PC-3 (cell line): ENCODE measurements around the gene INS. TPM values are rescaled to one million over a fixed set of nuclear protein-coding genes. Genes with fewer than 3 reads are reported as not detected.

Source experiments
- ATAC-seq: fragments of 200-7000 bp; cut with Tn5 transposase; 2 replicates; pipeline ENCODE4 v1.9.1; 2020; ENCODE audit warnings: mild to moderate bottlenecking, moderate library complexity
- BruUV-seq: library from RNA; stranded (reverse); fragments of 400-500 nt; replicated peaks from 2 replicates; lab custom pipeline; 2021; lab: Mats Ljungman, UMichigan
- CTCF ChIA-PET: fragments of 300-600 bp; sonication (Branson Sonifier 250); formaldehyde crosslinking; loops from one replicate; lab custom pipeline; 2022; ENCODE audit warnings: antibody characterized with exemption; lab: Charles Lee
- POLR2A ChIA-PET: fragments of 300-600 bp; sonication (Branson Sonifier 250); formaldehyde crosslinking; loops from one replicate; lab custom pipeline; 2022; ENCODE audit warnings: antibody characterized with exemption; ENCODE audit not compliant: unreplicated experiment; lab: Charles Lee
- DNase-seq: peaks from one replicate; pipeline ENCODE4 v3.0.0-alpha.2; 2015
- H2AFZ ChIP-seq: fragments of 300-600 bp; sonication (generic); 2 replicates; pipeline ENCODE4 v1.6.0; 2016; ENCODE audit warnings: antibody characterized with exemption, low read length
- H3F3A ChIP-seq: fragments of 300-600 bp; sonication (generic); one replicate; pipeline ENCODE4 v1.6.0; 2017; ENCODE audit warnings: antibody characterized with exemption, low read length, control low read depth, mild to moderate bottlenecking; ENCODE audit not compliant: unreplicated experiment
- H3K27ac ChIP-seq: fragments of 300-600 bp; sonication (generic); 2 replicates; pipeline ENCODE4 v1.5.1; 2016; ENCODE audit warnings: mild to moderate bottlenecking, low read length
- H3K27me3 ChIP-seq: fragments of 300-600 bp; sonication (generic); 2 replicates; pipeline ENCODE4 v1.6.1; 2016; ENCODE audit warnings: low read length, mixed read lengths
- H3K36me3 ChIP-seq: fragments of 300-600 bp; sonication (generic); 2 replicates; pipeline ENCODE4 v1.6.1; 2016; ENCODE audit warnings: low read depth, mixed run types, low read length, mixed read lengths
- H3K4me1 ChIP-seq: fragments of 300-600 bp; sonication (generic); 2 replicates; pipeline ENCODE4 v1.5.1; 2016; ENCODE audit warnings: low read length; ENCODE audit not compliant: insufficient read depth
- H3K4me2 ChIP-seq: fragments of 300-600 bp; sonication (generic); 2 replicates; pipeline ENCODE4 v1.6.0; 2016; ENCODE audit warnings: low read length
- H3K4me3 ChIP-seq: fragments of 300-600 bp; sonication (generic); 2 replicates; pipeline ENCODE4 v1.5.1; 2016; ENCODE audit warnings: mild to moderate bottlenecking, low read length, mixed read lengths
- H3K79me2 ChIP-seq: fragments of 300-600 bp; sonication (generic); 2 replicates; pipeline ENCODE4 v1.6.1; 2017; ENCODE audit warnings: low read length, mixed read lengths
- H3K9ac ChIP-seq: fragments of 300-600 bp; sonication (generic); 2 replicates; pipeline ENCODE4 v1.6.0; 2016; ENCODE audit warnings: mild to moderate bottlenecking, low read length
- H3K9me2 ChIP-seq: fragments of 300-600 bp; sonication (generic); replicated peaks from 2 replicates; pipeline ENCODE4 v1.6.1; 2016; ENCODE audit warnings: mixed run types, low read length, mixed read lengths
- H3K9me3 ChIP-seq: fragments of 300-600 bp; sonication (generic); 2 replicates; pipeline ENCODE4 v1.6.1; 2016; ENCODE audit warnings: low read length, mixed read lengths
- H4K20me1 ChIP-seq: fragments of 300-600 bp; sonication (generic); 2 replicates; pipeline ENCODE4 v1.6.1; 2016; ENCODE audit warnings: low read length, mixed read lengths
- CTCF ChIP-seq: fragments of 300-600 bp; sonication (generic); conservative IDR thresholded peaks from 2 replicates; pipeline ENCODE4 v1.5.1; 2017; ENCODE audit warnings: antibody characterized with exemption, low read depth, mild to moderate bottlenecking, low read length
- EZH2 ChIP-seq: fragments of 300-600 bp; sonication (generic); IDR thresholded peaks from one replicate; pipeline ENCODE4 v1.6.1; 2017; ENCODE audit warnings: antibody characterized with exemption, mild to moderate bottlenecking, low read length; ENCODE audit not compliant: unreplicated experiment
- EZH2phosphoT487 ChIP-seq: fragments of 300-600 bp; sonication (generic); IDR thresholded peaks from 2 replicates; pipeline ENCODE4 v1.6.1; 2018; ENCODE audit warnings: mild to moderate bottlenecking, antibody characterized with exemption, low read length, borderline replicate concordance
- intact Hi-C: fragments of 100-400 bp; cut with micrococcal nuclease; formaldehyde crosslinking; loops from 2 replicates; pipeline ENCODE4 v1.9.0; 2023
- total RNA-seq: library from RNA; depleted of rRNA; stranded (reverse); fragments of >200 nt; gene quantifications from 2 replicates; pipeline ENCODE4 v1.2.3, GENCODE V29; 2014

The INS gene
- total RNA-seq, 1 experiment from 2014 or later = not detected

GRCh38 chr11:2201542-2201941 lies 40.5 kb upstream of the INS start:
- H3K27ac ChIP-seq = peak overlapping the region; percentile 25; the same call in 1 of the 2 replicates
- BruUV-seq = no TSS peak
- peak overlapping the region; percentile 62 for H3K4me2 ChIP-seq
- H3K9ac ChIP-seq = no peak overlapping the region; the same call in 1 of the 2 replicates
- DNase-seq (no peak), ATAC-seq (no peak)
- H3K36me3 ChIP-seq = no peaks in the 10 kb centered on the region
- no peak overlapping the region for H3K4me3 ChIP-seq
- H3K9me2 ChIP-seq = no peaks in the 10 kb centered on the region
- no peaks in the 10 kb centered on the region for H3K79me2 ChIP-seq
- intact Hi-C loops = no loop called here
- ChIA-PET POLR2A (no interaction called here), CTCF (no interaction called here)
- no peak for TF ChIP-seq CTCF
- TF ChIP-seq EZH2 = no peak
- TF ChIP-seq EZH2phosphoT487 = no peak
- peaks cover 17% of the 10 kb centered on the region for H3K4me1 ChIP-seq
- H3F3A ChIP-seq = no peaks in the 10 kb centered on the region
- no peaks in the 10 kb centered on the region for H3K27me3 ChIP-seq
- no peaks in the 10 kb centered on the region for H4K20me1 ChIP-seq
- H3K9me3 ChIP-seq = no peaks in the 10 kb centered on the region
- peak overlapping the region; percentile 37; the same call in 1 of the 2 replicates for H2AFZ ChIP-seq

GRCh38 chr11:2200957-2201519 lies 40.0 kb upstream of the INS start:
- intact Hi-C loops = no loop called here

More at GRCh38 chr11:2200957-2201519, 40.0 kb upstream of the INS start:
- POLR2A ChIA-PET = no interaction called here
- no peaks in the 10 kb centered on the region for H3K9me2 ChIP-seq
- H3K4me1 ChIP-seq = peaks cover 17% of the 10 kb centered on the region
- DNase-seq (no peak), ATAC-seq (no peak)
- H3K36me3 ChIP-seq = no peaks in the 10 kb centered on the region
- no peak overlapping the region for H3K4me3 ChIP-seq
- no peaks in the 10 kb centered on the region for H3F3A ChIP-seq
- no peaks in the 10 kb centered on the region for H3K27me3 ChIP-seq
- H3K9ac ChIP-seq = no peak overlapping the region
- TF ChIP-seq CTCF = no peak
- TF ChIP-seq EZH2 = no peak
- no peak for TF ChIP-seq EZH2phosphoT487
- CTCF ChIA-PET = no interaction called here
- no peaks in the 10 kb centered on the region for H4K20me1 ChIP-seq
- no peaks in the 10 kb centered on the region for H3K9me3 ChIP-seq
- BruUV-seq = no TSS peak
- H2AFZ ChIP-seq = no peak overlapping the region
- H3K4me2 ChIP-seq = no peak overlapping the region
- no peak overlapping the region for H3K27ac ChIP-seq
- H3K79me2 ChIP-seq = no peaks in the 10 kb centered on the region
